Stimulated activated CD8-positive, alpha-beta memory T cell treated with anti-CD3 and anti-CD28 coated beads, Interleukin-4, amount 100 ng/mL, for 48 hours (primary cell): Measurements from ENCODE around the gene TNXB.

Experiments
- DNase-seq: peaks from one replicate; pipeline ENCODE4 v3.0.0-alpha.2; 2020

TNXB gene

GRCh38 chr6:32140420-32141046 lies 31.4 kb upstream of the TNXB start:
- no peak for DNase-seq

- no peak for DNase-seq
Measured at GRCh38 chr6:32139590-32139989, 30.5 kb upstream of the TNXB start.

GRCh38 chr6:32137454-32137853 lies 28.3 kb upstream of the TNXB start:
- DNase-seq, result no peak

GRCh38 chr6:32133786-32134185 lies 24.6 kb upstream of the TNXB start:
- no peak for DNase-seq

GRCh38 chr6:32132110-32132509 lies 23.0 kb upstream of the TNXB start:
- DNase-seq, result no peak

- DNase-seq, result no peak
Measured at GRCh38 chr6:32131439-32131948, 22.4 kb upstream of the TNXB start.

GRCh38 chr6:32129297-32130088 lies 20.4 kb upstream of the TNXB start:
- no peak for DNase-seq

GRCh38 chr6:32128751-32129296 lies 19.7 kb upstream of the TNXB start:
- no peak for DNase-seq

GRCh38 chr6:32127717-32128592 lies 18.8 kb upstream of the TNXB start, which contains the start of gene ATF6B:
ATF6B (minus strand) TSS chr6:32128246; CDS start chr6:32128207, 39 bp downstream.
- peak; percentile 96 for DNase-seq

- DNase-seq, result no peak
Measured at GRCh38 chr6:32127409-32127716, 18.2 kb upstream of the TNXB start.

GRCh38 chr6:32126880-32127279 lies 17.7 kb upstream of the TNXB start:
- DNase-seq, result peak; percentile 32

- no peak for DNase-seq
Measured at GRCh38 chr6:32123681-32124080, 14.5 kb upstream of the TNXB start.

- DNase-seq, result no peak
Measured at GRCh38 chr6:32120573-32121059, 11.5 kb upstream of the TNXB start.

- DNase-seq, result peak; percentile 80
Measured at GRCh38 chr6:32118782-32119628, 9.9 kb upstream of the TNXB start.

GRCh38 chr6:32117461-32117860 lies 8.3 kb upstream of the TNXB start:
- DNase-seq, result no peak

GRCh38 chr6:32116674-32117073 lies 7.5 kb upstream of the TNXB start:
- peak; percentile 38 for DNase-seq

GRCh38 chr6:32115623-32116022 lies 6.5 kb upstream of the TNXB start:
- no peak for DNase-seq

- no peak for DNase-seq
Measured at GRCh38 chr6:32114796-32115195, 5.7 kb upstream of the TNXB start.

- no peak for DNase-seq
Measured at GRCh38 chr6:32113386-32114352, 4.5 kb upstream of the TNXB start.

- DNase-seq, result no peak
Measured at GRCh38 chr6:32112431-32112980, 3.4 kb upstream of the TNXB start.
